DMS153 (cell line): ENCODE measurements around the gene SPIN2B.
"Not testable (repeated sequence)": the region's sequence is repeated elsewhere in the genome, so short reads cannot be mapped to it uniquely, and the experiment has no call there.

Experiments
- DNase-seq: peaks from one replicate; lab custom pipeline; 2025; lab: John Stamatoyannopoulos, UW

Gene SPIN2B

GRCh38 chrX:57121162-57121755, at the start of gene SPIN2B:
SPIN2B (minus strand) TSS chrX:57121548.
- DNase-seq, result peak; percentile 44

- DNase-seq, result no peak
Measured at GRCh38 chrX:57156397-57157049, 35.2 kb upstream of the SPIN2B start.

- DNase-seq, result no peak
Measured at GRCh38 chrX:57155171-57155570, 33.8 kb upstream of the SPIN2B start.

- DNase-seq, result not testable (repeated sequence)
Measured at GRCh38 chrX:57152222-57152621, 30.9 kb upstream of the SPIN2B start.

GRCh38 chrX:57138674-57139073, 17.3 kb upstream of the SPIN2B start:
- DNase-seq, result no peak

GRCh38 chrX:57137501-57137900, 16.2 kb upstream of the SPIN2B start:
- DNase-seq, result no peak

GRCh38 chrX:57137073-57137472, 15.7 kb upstream of the SPIN2B start, which contains the start of gene SPIN2A:
SPIN2A (minus strand) TSS chrX:57137397; CDS start chrX:57136597, 800 bp downstream.
- peak; percentile 19 for DNase-seq

- DNase-seq, result not testable (repeated sequence)
Measured at GRCh38 chrX:57136589-57136988, 15.2 kb upstream of the SPIN2B start.

- no peak for DNase-seq
Measured at GRCh38 chrX:57135287-57135686, 13.9 kb upstream of the SPIN2B start.

- no peak for DNase-seq
Measured at GRCh38 chrX:57134702-57135101, 13.4 kb upstream of the SPIN2B start.

GRCh38 chrX:57133706-57134105, 12.4 kb upstream of the SPIN2B start:
- no peak for DNase-seq

GRCh38 chrX:57133284-57133683, 11.9 kb upstream of the SPIN2B start:
- not testable (repeated sequence) for DNase-seq

GRCh38 chrX:57132046-57132445, 10.7 kb upstream of the SPIN2B start:
- no peak for DNase-seq

- no peak for DNase-seq
Measured at GRCh38 chrX:57121816-57122215, 468 bp upstream of the SPIN2B start.

- DNase-seq, result not testable (repeated sequence)
Measured at GRCh38 chrX:57120619-57121161, 658 bp downstream of the SPIN2B start.

- no peak for DNase-seq
Measured at GRCh38 chrX:57119416-57119815, 1.9 kb downstream of the SPIN2B start.

- not testable (repeated sequence) for DNase-seq
Measured at GRCh38 chrX:57117566-57117965, 3.8 kb downstream of the SPIN2B start.

GRCh38 chrX:57104921-57105398, 16.4 kb downstream of the SPIN2B start:
- no peak for DNase-seq

- DNase-seq, result no peak
Measured at GRCh38 chrX:57104406-57104805, 16.9 kb downstream of the SPIN2B start.

- no peak for DNase-seq
Measured at GRCh38 chrX:57103489-57103888, 17.9 kb downstream of the SPIN2B start.

GRCh38 chrX:57102918-57103317, 18.4 kb downstream of the SPIN2B start:
- not testable (repeated sequence) for DNase-seq

- no peak for DNase-seq
Measured at GRCh38 chrX:57083143-57083542, 38.2 kb downstream of the SPIN2B start.

GRCh38 chrX:57074458-57074857, 46.9 kb downstream of the SPIN2B start:
- no peak for DNase-seq
